ENCODE results near the gene MKNK2.

Gene MKNK2

DNA sequence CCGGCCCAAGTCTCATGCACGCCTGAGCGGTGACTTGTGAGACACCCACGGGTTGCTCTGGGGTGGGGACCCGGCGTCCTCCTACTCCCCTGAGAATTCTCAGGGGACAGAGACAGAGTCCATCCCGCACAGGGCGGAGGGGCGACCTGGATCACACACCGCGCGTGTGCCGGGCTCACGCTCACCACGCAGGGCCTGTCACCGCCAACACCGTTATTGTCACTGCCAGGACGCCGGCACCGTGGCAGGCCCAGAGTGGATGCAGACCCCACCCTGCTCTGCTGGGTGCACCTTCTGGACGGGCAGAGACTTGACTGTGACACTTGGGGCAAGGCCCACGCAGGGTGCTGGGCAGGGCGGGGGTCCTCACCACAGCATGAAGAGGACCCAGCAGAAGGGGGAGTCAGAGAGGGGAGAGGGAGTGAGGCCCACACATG, 28.8 kb upstream of the MKNK2 start:
- no peak for DNase-seq

DNA sequence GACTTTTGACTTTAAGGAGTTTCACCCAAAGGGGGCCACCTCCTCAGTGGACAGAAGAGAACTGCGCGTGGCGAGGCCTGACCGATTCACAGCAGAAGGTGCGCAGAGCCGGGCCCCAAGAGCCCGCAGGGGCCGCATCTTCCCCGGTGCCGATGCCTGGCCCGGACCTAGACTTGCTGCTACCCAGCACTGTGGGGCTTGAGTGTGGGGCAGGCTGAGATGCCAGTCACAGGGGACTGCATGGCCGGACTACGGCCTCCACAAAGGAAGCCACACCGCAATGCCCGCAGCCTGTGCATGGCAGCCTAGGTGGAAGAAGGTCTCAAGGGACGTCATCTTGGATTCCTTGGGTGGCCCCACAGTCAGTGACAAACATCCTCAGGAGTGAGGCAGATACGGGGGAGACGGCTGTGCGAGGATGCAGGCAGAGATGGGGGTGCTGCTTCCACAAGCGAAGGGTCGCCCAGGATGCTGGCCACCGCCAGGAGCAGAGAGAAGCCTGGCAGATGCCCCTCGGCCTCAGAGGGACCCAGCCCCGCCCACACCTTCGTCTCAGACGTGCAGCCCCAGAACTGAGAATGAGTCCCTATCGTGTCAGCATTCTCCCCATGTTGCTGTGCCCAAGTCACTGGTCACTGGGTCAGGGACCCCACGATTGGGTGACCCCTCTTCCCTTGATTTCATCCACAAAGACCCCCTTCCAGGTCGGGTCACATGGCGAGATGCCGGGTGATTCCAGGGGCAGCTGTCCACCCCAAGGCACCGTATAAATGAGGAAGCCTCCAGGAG, 28.2 kb upstream of the MKNK2 start:
- DNase-seq: no peak

DNA sequence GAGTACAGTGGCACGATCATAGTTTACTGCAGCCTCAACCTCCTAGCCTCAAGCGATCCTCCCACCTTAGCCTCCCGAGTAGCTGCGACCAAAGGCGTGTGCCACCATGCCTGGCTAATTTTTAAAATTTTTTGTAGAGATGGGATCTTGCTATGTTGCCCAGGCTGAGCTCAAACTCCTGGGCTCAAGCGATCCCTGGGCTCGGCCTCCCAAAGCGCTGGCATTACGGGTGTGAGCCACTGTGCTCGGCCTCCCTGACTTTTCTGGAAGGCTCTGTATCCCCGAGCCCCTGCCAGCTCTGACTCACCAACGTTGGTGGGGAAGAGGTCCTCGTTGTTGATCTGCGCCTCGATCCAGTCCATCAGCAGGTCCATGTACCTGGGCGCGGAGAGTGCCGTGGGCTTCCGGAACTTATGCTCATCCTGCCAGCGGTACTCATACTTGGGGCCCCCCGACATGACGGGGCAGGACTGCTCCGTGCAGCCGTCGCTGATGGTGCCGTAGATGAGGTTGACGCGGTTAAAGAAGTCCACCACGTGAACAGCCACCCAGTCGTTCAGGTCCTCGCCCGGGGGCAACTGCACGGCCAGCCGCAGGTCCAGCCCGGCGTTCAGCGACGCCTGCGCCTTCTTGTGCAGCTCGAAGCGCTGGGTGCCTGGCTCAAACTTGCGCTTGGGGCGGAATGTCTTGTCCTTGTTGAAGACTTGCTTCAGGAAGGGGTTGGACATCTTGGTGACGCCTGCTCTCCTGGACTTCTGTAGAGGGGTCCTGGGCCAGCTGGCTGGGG, 27.0 kb upstream of the MKNK2 start:
- no peak for DNase-seq

DNA sequence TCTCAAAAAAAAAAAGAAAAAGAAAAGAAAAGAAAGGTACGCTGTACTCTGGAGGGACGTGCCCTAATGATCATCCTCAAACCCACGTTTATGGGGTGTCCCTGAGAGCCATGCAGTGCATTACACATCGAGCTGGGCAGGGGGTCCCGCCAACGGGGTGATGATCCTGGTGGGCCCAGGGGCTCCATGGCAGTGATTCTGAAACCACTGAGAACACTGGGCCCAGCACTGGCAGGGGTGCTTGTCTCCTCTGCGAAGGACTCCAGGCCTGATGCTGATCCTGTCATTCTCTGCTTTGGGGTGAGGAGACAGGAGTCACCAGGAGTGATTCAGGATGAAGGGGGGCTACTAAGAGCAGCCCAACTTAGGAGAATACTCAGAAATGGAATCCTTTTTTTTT, 26.4 kb upstream of the MKNK2 start:
- DNase-seq: no peak

DNA sequence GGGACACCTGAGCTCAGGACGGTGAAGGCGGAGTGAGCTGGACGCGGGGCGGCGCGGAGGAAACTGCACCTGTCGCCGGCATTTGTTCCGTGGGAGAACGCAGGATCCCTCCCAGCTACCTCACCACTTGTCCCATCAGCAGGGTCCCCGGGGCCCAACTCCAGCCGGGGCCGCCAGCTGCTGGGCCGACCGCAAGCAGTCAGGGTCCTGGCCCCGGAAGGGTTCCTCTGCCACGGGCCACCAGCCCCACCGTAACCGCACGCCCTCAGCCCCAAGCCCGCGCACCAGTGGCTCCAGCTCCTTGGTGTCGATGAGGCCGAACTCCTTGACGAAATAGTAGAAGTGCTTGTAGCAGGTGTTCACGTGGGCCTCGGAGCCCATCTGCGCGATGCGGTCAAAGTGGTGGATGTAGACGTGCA, 25.5 kb upstream of the MKNK2 start:
- DNase-seq: no peak

DNA sequence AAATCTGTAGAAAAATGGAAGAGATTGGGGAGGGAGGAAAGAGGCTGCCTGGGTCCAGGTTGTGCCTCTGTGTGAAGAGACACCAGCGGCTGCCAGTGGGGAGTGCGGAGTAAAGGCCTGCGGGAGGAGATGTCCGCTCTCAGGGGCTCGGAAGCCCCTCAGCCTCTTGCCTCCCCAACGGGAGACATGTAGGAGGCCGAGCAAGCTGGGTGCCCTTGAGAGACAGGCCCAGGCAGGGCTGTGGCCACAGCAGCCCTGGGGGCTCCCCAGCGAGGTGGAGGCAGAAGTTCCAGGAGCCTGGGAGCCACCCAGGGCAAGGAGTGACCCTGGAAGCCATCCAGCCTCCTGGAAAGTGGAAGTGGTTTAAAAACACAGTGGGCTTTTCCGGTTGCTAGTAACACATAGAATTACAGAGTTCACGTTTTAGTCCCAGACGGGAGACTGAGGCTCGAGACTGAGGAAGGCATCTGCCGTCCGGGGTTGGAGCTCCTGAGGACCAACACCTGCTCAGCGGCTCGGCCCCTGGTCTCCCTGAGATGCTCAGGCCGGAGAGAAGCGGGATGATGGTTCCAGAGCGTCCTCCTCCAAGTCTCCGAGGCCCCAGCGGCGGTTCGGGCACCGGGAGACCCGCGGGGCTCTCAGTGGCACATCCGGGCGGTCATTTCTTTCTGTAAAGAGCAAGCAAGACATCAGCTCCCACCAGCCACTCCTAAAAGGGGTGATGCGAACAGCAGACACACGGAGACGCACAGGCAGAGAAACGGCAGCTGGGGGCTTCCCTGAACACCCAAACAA, 21.9 kb upstream of the MKNK2 start:
- no peak for DNase-seq

DNA sequence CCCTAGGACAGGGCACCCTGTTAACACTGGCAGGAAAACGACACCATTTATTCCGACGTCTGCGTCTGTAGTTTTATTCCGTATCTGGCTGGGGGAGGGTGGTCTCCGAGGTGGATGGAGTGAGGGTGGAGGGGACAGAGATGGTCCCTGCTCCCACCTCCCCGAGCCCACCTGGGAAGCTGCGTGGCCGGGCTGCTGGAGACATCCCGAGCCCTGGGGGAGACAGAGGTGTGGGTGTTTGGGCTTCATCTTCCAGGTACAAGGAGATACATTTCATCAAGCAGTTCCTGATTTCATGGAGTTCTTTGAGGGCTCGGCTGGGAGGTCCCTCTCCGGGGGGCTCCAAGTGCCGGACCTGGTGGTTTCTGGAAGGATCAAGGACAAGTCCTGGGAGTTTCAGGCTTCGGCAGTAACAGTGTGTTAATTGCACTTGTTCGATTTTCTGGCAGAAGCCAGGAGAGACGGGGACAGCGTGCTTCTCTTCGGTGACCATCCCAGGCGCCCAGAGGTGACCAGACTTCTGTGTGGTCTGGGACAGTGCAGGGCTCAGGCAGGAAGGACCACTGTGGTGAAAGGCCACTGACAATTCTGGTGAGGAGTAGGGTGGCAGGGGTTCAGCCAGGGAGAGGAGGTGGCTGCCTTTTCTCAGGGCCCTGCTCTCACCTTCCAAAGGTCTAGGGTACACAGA, 20.1 kb upstream of the MKNK2 start:
- DNase-seq: no peak

DNA sequence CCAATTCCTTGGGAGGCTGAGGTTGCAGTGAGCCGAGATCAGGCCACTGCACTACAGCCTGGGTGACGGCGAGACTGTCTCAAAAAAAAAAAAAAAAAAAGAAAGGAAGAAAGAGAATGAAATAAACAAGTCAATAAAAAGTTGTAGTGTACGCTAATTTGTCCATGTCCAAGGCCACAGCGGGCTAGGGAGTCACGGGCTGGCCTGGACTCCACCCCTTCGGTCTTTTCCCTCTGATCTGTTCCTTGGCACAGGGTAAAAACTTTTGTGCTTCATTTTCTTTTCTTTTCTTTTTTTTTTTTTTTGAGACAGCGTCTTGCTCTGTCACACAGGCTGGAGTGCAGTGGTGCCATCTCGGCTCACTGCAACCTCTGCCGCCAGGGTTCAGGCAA, 19.4 kb upstream of the MKNK2 start:
- no peak for DNase-seq

DNA sequence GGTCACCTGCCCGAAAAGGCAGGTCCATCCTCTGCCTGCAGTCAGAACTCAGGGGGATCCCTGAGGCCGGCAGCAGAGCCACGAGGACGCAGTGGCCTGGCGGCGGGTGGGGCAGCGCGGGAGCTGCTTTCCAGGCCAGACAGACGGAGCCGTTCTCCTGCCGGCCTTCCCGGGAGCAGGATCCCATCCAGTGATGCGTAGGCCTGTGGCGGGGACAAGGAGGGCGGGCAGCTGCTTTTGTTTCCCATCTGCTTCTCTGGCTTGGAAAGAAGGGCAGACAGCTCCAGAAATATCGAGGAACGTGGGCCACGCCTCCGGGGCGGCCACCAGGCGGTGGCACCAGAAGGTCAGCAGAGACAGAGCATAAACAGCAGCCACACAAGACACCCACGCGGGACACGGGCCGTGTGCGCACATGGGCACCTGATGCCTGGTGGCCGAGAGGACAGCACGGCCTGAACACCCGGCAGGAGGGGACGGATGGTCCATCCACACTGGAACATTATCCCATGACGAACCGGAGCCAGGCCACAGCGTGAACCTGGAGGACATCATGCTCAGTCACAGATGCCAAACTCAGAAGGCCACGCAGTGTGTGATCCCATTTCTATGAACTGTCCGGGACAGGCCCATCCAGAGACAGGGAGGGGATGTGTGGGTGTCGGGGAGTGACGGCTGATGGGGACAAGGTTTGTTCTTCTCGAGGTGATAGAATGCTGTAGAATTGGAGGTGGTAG, 13.9 kb upstream of the MKNK2 start:
- DNase-seq: no peak

DNA sequence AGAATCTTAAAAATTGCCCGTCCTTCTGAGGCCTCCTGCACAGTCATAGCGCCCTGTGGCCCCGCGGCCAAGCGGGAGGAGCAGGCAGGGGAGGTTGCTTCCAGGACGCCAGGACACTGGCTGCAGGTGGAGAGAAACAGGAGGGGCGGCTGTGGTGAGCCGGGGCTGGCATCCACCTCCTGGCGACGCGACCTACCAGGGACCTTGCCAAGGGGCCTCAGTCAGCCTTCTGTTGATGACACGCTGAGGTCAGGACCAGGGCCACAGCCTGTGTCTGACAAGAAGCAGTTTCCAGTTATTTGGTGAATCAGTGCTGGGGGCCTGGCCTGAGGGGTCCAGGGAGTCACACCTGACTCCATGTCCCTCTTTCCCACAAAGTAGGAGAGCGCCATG, 13.3 kb upstream of the MKNK2 start:
- DNase-seq: no peak

DNA sequence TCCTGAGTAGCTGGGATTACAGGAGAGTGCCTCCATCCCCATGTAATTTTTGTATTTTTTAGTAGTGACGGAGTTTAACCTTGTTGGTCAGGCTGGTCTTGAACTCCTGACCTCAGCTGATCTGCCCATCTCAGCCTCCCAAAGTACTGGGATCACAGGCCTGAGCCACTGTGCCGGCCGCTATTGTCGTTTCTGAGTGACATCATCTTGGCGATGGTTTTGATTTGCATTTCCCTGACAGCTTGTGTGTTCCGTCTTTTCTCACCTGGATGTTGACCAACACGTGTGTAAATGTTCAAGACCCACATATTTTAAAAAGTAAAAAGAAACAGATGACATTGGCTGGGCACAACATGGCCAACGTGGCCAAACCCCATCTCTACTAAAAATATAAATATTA, 12.8 kb upstream of the MKNK2 start:
- DNase-seq: no peak

DNA sequence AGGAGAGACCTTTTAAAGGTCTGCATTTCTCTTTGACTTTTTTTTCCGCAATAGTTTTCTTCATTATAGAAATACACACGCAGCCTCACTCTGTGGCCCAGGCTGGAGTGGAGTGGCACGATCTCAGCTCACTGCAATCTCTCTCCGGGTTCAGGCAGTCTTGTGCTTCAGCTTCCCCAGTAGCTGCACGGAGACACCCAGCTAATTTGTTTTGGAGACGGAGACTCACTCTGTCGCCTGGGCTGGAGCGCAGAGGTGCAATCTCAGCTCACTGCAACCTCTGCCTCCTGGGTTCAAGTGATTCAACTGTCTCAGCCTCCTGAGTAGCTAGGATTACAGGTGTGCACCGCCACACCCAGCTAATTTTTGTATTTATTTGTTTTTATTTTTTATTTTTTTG, 11.7 kb upstream of the MKNK2 start:
- no peak for DNase-seq

DNA sequence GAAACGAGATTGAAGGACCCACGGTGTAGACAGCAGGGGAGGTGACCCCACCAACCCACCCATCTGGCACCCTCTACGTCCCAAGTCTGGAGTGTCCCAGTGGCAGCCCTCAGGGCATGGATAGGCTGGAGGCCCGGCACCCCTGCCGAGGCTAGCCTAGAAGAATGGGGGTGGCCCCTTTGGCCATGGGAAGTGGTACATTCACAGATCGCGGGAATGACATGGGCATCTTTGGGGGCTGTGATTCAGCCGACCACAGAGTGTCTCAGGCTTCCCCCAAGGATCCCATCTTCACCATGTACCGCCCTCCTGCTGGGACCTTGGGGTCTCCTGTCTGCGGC, 11.3 kb upstream of the MKNK2 start:
- no peak for DNase-seq

DNA sequence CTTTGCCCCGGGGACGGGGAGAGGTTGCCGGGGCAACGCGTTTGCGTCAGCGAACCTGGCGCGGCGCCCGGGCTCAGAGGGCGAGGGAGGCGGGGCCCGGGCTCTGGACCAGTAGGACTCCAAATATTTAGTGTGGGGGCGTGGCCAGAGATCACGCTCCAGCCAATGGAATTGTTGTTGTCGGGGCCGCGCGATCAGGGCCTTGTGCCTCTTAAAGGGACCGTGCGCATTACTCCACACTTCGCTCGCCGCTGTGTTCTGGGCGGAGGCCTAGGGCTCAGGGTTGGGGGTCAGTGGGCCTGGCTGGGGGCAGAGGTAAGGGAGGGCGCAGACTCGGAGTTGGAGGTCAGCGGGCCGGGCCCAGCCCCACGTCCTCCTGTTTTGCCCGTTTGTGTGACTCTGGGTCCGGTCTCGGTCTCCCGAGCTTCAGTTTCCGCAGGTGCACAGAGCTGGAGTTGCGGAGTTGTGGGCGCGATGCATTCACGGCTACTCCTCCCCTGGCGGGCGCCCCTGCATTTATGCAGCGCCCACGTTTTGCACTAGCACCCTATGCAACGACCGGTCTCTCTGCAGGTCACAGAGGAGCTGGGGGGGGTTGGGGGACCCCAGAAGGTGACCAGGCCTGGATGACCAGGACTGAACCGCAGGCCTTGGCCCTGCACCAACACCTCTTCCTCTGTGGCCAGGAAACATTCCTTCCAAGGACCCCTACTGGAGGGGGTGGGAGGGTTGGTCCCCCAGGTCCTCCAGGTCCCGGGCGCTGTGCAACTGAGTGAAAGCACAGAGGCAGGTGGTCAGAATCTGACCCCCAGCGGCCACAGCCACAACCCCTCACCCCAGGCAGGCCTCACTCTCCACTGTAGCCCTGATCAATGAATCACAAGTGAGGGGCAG, 10.7 kb upstream of the MKNK2 start:
- peak; percentile 98 to 100 (median 99) for DNase-seq

DNA sequence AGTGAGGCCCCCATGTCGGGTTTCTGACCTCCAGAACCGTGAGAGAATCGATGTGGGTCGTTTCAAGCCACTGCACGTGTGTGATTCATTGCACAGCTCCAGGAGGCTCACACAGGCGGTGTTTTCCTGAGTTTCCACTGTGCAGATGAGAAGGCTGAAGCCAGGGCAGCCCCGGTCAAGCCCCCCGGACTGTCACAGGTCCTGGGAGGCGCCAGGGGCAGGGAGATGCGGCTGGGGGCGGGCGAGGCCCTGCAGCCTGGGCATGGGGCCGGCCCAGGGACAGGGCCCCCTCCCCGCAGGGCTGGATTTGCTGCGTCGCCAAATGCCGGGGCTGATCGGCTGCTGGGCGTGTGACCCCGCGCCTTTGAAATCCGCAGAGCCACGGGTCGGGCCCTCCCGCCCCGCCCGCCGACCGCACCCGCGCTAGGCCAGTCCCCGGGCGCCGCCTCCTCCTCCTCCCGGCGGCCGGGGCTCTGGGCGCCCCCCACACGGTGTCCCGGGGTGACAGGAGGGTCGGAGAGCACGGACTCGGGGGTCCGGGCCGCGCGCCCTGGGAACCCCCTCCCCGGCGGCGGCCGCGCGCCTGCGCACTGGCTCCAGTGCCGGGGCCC, 9.9 kb upstream of the MKNK2 start:
- peak in 1 of 4 experiments; percentile 62 for DNase-seq

DNA sequence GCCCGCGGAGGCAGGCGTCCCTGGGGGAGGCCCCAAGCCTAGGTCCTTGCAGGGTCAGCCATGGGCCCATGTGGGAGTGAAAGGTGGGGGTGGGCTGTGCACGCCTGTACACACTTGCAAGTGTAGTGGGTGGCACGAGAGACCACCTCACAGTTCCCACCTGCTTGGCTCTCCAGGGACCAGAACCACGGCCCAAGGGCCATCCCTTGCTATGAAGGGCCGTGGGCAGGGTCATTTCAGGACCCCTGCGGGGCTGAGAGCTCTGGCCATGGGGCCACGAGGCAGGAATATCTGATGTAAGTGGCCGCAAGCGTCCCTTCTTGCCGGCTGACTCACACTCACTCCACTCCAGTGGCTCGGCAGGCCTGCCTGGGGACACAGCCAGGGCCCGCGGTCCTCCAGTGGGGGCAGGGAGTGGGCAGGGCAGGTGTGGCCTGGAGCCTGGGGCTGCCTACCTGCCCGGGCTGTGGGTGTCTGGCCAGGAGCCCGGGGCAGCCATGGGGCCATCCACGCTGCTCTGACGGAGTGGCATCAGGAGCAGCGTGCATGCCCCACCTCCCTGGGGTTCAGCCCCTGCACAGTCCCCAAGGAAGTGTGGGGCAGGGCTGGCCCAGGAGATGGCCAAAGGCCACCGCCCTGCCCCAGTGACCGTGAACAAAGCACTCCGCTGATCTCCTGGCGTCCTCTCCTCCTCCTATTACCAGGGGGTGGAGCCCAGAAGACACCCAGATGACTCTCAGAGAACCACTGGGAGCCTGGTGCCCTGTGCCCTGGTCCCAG, 8.6 kb upstream of the MKNK2 start:
- DNase-seq: no peak

DNA sequence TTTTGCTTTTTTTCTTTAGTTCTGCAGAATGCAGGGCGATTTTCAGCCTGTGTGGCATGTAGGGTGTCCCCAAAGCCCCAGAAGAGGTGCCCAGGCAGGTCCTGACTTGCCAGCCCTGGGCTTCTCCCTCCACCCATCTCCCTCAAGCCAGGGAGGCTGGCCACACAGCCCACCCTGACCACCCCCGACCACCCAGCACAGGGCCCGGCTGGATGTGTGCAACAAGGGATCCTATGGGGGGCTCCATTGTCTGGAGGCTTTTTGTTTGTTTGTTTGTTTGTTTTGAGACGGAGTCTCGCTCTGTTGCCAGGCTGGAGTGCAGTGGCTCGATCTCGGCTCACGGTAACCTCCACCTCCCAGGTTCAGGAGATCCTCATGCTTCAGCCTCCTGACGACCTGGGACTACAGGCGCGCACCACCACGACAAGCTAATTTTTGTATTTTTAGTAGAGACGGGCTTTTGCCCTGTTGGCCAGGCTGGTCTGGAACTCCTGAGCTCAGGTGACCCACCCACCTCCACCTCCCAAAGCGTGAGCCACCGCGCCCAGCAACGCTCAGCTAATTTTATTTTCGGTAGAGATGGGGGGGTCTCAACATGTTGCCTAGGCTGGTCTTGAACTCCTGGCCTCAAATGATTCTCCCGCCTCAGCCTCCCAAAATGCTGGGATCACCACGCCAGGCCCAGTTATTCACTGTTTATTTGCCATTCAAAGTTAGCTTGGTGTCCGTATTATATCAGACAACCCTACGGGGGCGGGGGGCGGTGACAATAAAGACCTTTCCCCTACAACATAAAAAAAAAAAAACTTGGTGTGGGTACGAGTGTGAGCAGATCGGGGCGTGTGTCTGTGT, 7.8 kb upstream of the MKNK2 start:
- no peak for DNase-seq

DNA sequence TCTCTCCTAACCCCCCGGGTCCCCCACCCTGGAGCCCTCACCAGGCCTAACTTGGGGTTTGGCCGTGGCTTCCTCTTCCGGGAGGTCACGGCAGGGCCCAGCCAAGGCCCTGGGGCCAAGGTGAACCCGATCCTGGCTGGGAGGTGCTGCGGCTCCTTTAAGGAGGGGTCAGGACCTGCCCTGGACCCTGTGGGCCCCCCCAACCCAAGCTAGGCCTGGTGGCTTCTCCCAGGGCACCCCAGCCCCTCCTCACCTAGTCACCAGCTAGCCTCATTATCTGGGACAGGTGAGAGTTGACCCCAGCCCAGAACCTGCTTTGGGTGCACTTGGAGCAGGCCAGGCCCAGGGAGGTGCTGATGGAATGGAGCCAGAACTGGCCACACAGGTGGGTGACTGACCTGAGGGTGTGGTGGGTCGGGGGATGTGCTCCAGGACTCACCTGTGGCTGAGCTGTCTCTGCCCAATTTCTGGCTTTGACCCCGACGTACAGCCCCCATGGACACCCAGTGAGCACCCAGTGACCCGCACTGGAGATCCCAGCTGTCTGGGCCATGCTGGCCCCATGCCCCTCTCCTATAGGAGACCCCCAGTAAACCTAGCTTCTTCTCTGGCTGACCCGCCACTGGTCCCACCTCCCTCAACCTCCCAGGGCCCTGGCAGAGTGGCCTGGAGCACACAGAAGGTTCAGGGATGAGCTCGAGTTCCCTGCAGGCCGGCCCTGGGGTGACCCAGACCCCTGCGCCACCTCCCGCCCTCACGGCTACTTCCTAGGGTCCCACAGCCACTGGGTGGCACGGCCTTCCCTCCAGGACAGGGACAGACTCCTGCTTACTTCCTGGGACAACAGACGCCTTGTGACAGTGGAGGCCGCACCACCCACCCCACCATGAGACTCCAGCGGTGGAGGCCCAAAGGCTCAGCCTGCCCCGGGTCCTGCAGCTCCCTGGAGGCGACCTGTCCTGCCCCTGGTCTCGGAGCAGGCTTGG, 6.7 kb upstream of the MKNK2 start:
- DNase-seq: no peak

Data from activated naive CD4-positive, alpha-beta T cell (primary cell).